Psoas muscle (tissue), 8 donors: Measurements from ENCODE around the gene DNMBP. TPM values are rescaled to one million over a fixed set of nuclear protein-coding genes. Genes with fewer than 3 reads are reported as not detected.
A peak's percentile ranks its signal among the peaks of the same experiment; 100 is the strongest.
"Not testable (repeated sequence)": the region's sequence is repeated elsewhere in the genome, so short reads cannot be mapped to it uniquely, and the experiment has no call there.

ENCODE experiments used
- ATAC-seq, 4 donors: fragments of 200-7000 bp; cut with Tn5 transposase; one replicate each; pipeline ENCODE4 v1.9.1; 2020; ENCODE audit warnings: moderate library complexity in 3 of 4, mild to moderate bottlenecking in 2 of 4
- DNase-seq, 2 donors: peaks; one replicate each; pipeline ENCODE4 v3.0.0-alpha.2; 2020
- H3K27ac ChIP-seq: fragments of 200-600 bp; one replicate; pipeline ENCODE4 v1.8.0; 2022
- H3K27me3 ChIP-seq, 3 donors: fragments of 200-600 bp in 1 of 3; one replicate each; pipeline versions ENCODE4 v1.6.1 to v1.8.0; 2013 to 2022; ENCODE audit warnings: low read length in 2 of 3, mild to moderate bottlenecking in 2 of 3, moderate library complexity in 1 of 3; ENCODE audit not compliant: insufficient read depth in 3 of 3
- H3K36me3 ChIP-seq, 2 donors: fragments of 200-600 bp in 1 of 2; one replicate each; pipeline versions ENCODE4 v1.6.1 to v1.8.0; 2013 to 2022; ENCODE audit warnings: low read depth in 1 of 2, mild to moderate bottlenecking in 1 of 2, moderate library complexity in 1 of 2; ENCODE audit not compliant: insufficient read depth in 1 of 2
- H3K4me1 ChIP-seq: fragments of 200-600 bp; one replicate; pipeline ENCODE4 v1.8.0; 2022
- H3K4me3 ChIP-seq: fragments of 200-600 bp; one replicate; pipeline ENCODE4 v1.8.0; 2022; ENCODE audit warnings: mild to moderate bottlenecking
- H3K9me3 ChIP-seq: fragments of 200-600 bp; one replicate; pipeline ENCODE4 v1.8.0; 2022
- WGBS, 3 donors: extraction: QIAGEN DNeasy Blood & Tissue Kit; methylation state at CpG; one replicate each; pipeline versions ENCODE4 v1.1.6 to v1.1.7; 2013; 5-methylcytosine and 5-hydroxymethylcytosine counted together
- intact Hi-C, 2 donors: fragments of 100-400 bp; cut with DNase I; formaldehyde crosslinking; loops; one replicate each; pipeline versions ENCODE4 v1.11.0 to v1.14.2; 2022
- polyA plus RNA-seq, 3 donors: library from polyadenylated mRNA; stranded (reverse); fragments of 200-250 nt; gene quantifications; one replicate each; pipeline ENCODE4 v1.2.3, GENCODE V29; 2013
- total RNA-seq, 4 donors: library from RNA; stranded (reverse); fragmentation: NEBNext Ultra II Directional in 2 of 4; extraction: Animal tissue kit (Norgen Biotek cat#: 25700) in 2 of 4; gene quantifications; one replicate each; pipeline versions ENCODE4 v1.2.1 to v1.2.4, GENCODE V29; 2021 to 2023
- TF ChIP-seq, protein P1 (sequence below): fragments of 200-600 bp; IDR thresholded peaks from one replicate; pipeline ENCODE4 v1.8.0; 2022; ENCODE audit warnings: antibody characterized with exemption
- donor health status: healthy with polysubstance abuse.
- donor health status: DM: no; HTN: no; CAD: no; lungs with moderate emphysema.
- donor health status: Bipolar disorder and iron deficiency.
- donor health status: healthy.
- donor health status: DM: yes; HTN: yes; CAD: no.
- donor health status: DM: no; HTN: no; CAD: no.
- donor health status: DM: no; HTN: no; CAD: no.
- donor health status: DM: yes; HTN: yes; CAD: no.

Gene DNMBP
- total and polyA plus RNA-seq, 7 donors, result 6.2 to 16.9 (median 11.0) TPM

DNA sequence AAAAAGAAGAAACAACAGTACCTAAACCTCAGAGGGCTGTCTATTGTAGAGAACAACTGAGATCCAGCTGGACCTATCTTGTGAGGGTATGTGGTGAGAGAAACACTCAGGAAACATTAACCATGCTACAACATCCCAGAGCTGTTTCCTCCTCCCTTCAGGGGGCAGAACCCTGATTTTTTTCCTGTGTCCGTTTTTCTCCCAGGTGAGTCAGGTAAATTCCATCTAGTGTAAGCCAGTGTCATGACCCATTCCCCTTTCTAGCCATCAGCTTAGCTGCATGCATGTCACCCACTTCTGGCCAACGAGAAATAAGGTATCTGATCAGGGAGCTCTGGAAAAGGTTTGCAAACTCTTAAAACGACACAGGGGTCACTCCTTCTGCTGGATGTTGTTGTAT is 103.8 kb downstream of the DNMBP start:
- peak overlapping the region; percentile 61 for H3K27ac ChIP-seq
- intact Hi-C loops, result loop anchor here (1.0 to 10.0 kb wide), 3 partner anchors 103 to 141 kb away; partner anchors contain the start of gene DNMBP (in 1 of the 2)

DNA sequence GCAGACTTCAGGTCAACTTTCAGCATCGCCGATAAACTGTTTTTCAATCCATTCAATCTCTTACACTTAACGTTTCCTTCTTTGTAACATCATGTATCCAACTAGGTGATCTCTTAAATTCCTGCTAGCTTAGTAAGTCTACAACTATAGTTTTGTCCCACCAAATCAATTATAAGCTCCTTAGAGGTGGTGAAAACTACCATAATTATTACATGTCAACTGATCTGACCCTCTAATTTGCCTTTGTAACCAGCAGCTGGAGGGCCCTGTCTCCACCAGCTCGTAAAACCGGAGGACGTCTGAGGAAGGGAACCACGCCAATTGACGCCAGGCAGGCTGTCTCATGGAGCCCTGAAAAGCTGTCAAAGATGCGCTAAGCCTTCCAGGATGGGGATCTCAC is 113.9 kb downstream of the DNMBP start:
- H3K27ac ChIP-seq, result no peak overlapping the region
- WGBS, 3 donors, result 78 to 82% (median 78%) methylated on average over 9 of the region's 9 CpGs
- peaks cover 12 to 76% of the 10 kb centered on the region in 2 donors for H3K36me3 ChIP-seq
- peak in 1 of 4 donors; percentile 33 for ATAC-seq
- intact Hi-C loops, result no loop called here
- TF ChIP-seq, protein P1, sequence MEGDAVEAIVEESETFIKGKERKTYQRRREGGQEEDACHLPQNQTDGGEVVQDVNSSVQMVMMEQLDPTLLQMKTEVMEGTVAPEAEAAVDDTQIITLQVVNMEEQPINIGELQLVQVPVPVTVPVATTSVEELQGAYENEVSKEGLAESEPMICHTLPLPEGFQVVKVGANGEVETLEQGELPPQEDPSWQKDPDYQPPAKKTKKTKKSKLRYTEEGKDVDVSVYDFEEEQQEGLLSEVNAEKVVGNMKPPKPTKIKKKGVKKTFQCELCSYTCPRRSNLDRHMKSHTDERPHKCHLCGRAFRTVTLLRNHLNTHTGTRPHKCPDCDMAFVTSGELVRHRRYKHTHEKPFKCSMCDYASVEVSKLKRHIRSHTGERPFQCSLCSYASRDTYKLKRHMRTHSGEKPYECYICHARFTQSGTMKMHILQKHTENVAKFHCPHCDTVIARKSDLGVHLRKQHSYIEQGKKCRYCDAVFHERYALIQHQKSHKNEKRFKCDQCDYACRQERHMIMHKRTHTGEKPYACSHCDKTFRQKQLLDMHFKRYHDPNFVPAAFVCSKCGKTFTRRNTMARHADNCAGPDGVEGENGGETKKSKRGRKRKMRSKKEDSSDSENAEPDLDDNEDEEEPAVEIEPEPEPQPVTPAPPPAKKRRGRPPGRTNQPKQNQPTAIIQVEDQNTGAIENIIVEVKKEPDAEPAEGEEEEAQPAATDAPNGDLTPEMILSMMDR, result no peak
- no peak overlapping the region for H3K4me3 ChIP-seq
- DNase-seq, result no peak
- no peaks in the 10 kb centered on the region for H3K27me3 ChIP-seq
- no peaks in the 10 kb centered on the region for H3K4me1 ChIP-seq
- no peaks in the 10 kb centered on the region for H3K9me3 ChIP-seq

More for the DNA sequence above, 103.8 kb downstream of the DNMBP start:
- H3K4me3 ChIP-seq, result no peak overlapping the region
- ATAC-seq (no peak), DNase-seq (no peak)
- H3K36me3 ChIP-seq, result peaks cover 9 to 54% of the 10 kb centered on the region in 2 donors
- TF ChIP-seq, protein P1, result no peak
- WGBS, 3 donors, result 79 to 90% (median 85%) methylated on average over 3 of the region's 3 CpGs
- H3K9me3 ChIP-seq, result no peaks in the 10 kb centered on the region
- no peaks in the 10 kb centered on the region for H3K27me3 ChIP-seq
- peaks cover 8% of the 10 kb centered on the region for H3K4me1 ChIP-seq

DNA sequence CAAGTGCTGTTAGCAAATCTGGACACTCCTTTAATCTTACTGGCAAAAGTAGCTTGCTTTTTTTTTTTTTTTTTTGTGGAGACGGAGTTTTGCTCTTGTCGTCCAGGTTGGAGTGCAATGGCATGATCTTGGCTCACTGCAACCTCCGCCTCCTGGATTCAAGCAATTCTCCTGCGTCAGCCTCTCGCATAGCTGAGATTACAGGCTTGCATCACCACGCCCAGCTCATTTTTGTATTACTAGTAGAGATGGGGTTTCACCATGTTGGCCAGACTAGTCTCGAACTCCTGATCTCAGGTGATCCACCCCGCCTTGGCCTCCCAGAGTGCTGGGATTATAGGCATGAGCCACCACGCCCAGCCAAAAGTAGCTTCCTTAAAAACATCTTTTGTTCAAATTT is 114.7 kb downstream of the DNMBP start:
- DNase-seq, H3K27me3 ChIP-seq, ATAC-seq, H3K4me1 ChIP-seq, intact Hi-C loops, H3K27ac ChIP-seq, H3K9me3 ChIP-seq, H3K4me3 ChIP-seq: not testable (repeated sequence)
- peaks cover 12 to 84% of the 10 kb centered on the region in 2 donors for H3K36me3 ChIP-seq
- WGBS, 3 donors, result 81 to 93% (median 92%) methylated on average over 9 of the region's 9 CpGs

DNA sequence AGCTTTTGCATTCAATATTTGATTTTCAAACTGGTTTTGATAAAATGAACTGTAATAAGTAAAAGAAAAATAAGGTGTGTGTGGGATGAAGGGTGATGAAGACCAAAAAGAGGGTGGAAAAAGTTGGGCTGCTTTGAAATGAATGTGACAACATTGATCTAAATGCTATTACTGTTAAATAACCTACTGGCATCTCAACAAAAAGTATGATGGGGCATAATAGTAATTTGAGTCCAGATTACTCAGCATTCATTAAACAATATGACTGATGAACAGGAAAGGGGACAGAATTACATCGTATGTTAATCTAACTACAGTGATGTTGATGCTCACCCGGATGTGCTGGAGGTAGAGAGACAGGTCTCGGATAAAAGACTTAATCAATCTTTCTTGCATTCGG is 115.1 kb downstream of the DNMBP start:
- WGBS, 3 donors, result 94 to 96% (median 95%) methylated on average over 4 of the region's 4 CpGs
- H3K27me3 ChIP-seq, result no peaks in the 10 kb centered on the region
- TF ChIP-seq, protein P1, result no peak
- ATAC-seq (no peak), DNase-seq (no peak)
- peaks cover 12 to 84% of the 10 kb centered on the region in 2 donors for H3K36me3 ChIP-seq
- H3K4me1 ChIP-seq, result no peaks in the 10 kb centered on the region
- intact Hi-C loops, result no loop called here
- no peak overlapping the region for H3K4me3 ChIP-seq
- H3K9me3 ChIP-seq, result no peaks in the 10 kb centered on the region
- H3K27ac ChIP-seq, result no peak overlapping the region

DNA sequence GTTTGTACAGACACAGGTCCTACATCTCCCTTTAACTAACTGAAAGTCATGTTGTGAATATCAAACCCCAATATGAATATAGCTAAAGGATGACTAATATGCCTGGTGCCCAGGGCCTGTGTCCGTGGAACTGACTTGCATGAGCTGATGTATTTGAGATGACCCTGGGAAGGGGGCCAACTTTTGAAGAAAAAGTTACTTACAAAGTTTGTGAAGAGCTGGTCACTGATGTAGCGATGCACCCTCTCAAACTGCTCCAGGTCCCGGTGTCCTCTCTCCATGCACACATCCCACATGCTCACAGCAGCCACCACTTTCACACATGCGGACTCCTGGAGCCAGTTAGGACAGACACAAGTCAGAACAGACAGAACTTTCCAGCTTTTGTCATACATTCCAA is 121.1 kb downstream of the DNMBP start:
- no peak overlapping the region for H3K4me3 ChIP-seq
- H3K27ac ChIP-seq, result no peak overlapping the region
- ATAC-seq (no peak), DNase-seq (no peak)
- H3K36me3 ChIP-seq, result peaks cover 3 to 77% of the 10 kb centered on the region in 2 donors
- no peaks in the 10 kb centered on the region for H3K4me1 ChIP-seq
- TF ChIP-seq, protein P1, result no peak
- intact Hi-C loops, result no loop called here
- no peaks in the 10 kb centered on the region for H3K27me3 ChIP-seq
- H3K9me3 ChIP-seq, result no peaks in the 10 kb centered on the region
- 76 to 79% (median 78%) methylated on average over 4 of the region's 4 CpGs for WGBS, 3 donors
